Fibroblast of skin of right biceps (primary cell): ENCODE results near the gene HIVEP3.
A peak's percentile ranks its signal among the peaks of the same experiment; 100 is the strongest.
"Not testable (repeated sequence)": the region's sequence is repeated elsewhere in the genome, so short reads cannot be mapped to it uniquely, and the experiment has no call there.

Source experiments
- DNase-seq: peaks from one replicate; pipeline ENCODE4 v3.0.0-alpha.2; 2013

HIVEP3 gene

GRCh38 chr1:41918450-41919043, at the start of gene HIVEP3:
TSS of gene HIVEP3 (minus strand) at chr1:41918922.
- peak; percentile 44 for DNase-seq

GRCh38 chr1:41964400-41964799, 45.7 kb upstream of the HIVEP3 start:
- no peak for DNase-seq

DNA sequence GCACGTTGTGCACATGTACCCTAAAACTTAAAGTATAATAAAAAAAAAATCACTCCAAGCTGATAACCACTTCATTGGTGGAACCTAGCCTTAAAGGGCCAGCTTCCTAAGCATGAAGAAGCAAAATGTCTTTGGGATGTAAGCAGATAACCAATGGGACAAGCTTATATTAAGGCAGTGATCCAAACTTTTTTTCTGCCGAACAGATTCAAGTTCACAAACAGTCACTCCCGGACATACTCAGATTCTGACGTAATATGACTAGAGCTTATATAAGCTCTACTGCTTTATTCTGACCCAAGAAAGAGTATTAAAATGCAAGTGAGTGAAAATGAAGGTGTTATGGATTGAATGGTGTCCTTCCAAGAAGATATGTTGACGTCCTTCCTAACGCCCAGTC, 44.9 kb upstream of the HIVEP3 start:
- peak; percentile 20 for DNase-seq

- DNase-seq, result no peak
Observed at GRCh38 chr1:41958015-41958673, 39.4 kb upstream of the HIVEP3 start.

DNA sequence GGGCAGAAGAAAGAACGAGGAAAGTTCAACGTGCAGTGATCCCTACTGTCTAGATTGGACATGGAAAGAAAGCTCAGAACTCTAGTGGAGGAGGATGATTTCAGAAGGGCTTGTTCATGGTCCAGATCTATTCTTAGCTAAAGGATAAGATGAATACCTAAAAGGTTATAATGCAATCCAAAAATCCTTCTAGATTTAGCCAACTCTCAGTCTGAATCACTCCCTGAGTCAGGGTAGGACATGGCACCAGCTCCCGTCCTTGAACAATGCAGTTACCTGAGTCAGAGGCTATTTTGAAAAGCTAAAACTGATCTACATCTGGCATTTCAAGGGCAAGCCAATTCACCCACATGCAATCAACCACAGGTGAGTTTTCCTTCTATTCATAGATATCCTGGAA, 38.8 kb upstream of the HIVEP3 start:
- DNase-seq, result peak; percentile 81

GRCh38 chr1:41955461-41956159, 36.9 kb upstream of the HIVEP3 start:
- DNase-seq, result peak; percentile 95

DNA sequence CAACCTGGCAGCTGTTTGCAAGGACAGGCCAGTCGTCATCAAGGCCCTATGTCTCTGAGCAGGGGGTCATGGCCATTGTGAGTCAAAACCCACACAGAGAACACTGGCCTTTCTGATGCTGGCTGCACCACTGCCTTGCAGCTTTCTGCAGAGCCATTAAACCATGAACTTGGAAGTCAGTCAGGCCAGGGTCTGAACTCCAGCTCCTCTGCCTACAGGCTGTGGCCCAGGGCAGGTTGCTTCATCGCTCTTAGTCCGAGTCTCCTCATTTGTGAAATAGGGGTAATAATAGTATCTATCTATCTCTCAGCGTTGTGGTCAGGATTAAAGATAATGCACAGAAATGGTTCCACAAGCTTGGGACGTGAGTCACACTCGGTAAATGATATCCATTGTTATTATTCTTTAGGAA, 35.8 kb upstream of the HIVEP3 start:
- peak; percentile 93 for DNase-seq

GRCh38 chr1:41953291-41953690, 34.6 kb upstream of the HIVEP3 start:
- no peak for DNase-seq

DNA sequence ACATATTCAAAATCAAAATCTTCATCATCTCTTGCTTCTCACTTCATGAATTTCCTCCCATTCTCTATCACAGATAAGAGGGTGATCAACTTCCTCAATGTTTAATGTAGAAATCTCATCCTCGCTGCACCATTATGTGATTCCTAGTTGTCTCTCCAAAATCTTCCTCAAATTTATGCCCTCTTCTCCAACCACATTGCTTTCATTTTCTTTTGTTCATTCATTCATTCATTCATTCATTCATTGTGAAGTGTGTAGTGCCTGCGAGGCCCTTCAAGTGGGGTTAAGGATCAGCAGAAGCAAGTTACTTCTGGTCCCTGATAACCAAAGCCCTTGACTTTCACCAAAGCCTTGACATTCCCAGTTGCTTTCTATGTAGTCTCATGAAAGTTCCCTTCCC, 33.5 kb upstream of the HIVEP3 start:
- DNase-seq, result no peak

GRCh38 chr1:41951492-41951891, 32.8 kb upstream of the HIVEP3 start:
- not testable (repeated sequence) for DNase-seq

GRCh38 chr1:41950820-41951219, 32.1 kb upstream of the HIVEP3 start:
- DNase-seq, result no peak

DNA sequence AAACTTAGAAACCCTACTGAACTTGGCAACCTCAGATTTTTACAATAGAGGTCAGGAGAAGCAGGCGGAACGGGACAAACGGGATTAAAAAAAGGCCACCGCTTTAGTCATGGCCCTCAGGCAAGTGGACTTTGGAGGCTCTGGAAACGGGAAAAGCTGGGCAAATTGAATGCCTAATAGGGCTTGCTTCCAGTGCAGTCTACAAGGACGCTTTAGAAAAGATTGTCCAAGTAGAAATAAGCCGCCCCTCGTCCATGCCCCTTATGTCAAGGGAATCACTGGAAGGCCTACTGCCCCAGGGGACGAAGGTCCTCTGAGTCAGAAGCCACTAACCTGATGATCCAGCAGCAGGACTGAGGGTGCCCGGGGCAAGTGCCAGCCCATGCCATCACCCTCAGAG, 27.2 kb upstream of the HIVEP3 start:
- DNase-seq, result not testable (repeated sequence)

- DNase-seq, result no peak
Observed at GRCh38 chr1:41943717-41944116, 25.0 kb upstream of the HIVEP3 start.

DNA sequence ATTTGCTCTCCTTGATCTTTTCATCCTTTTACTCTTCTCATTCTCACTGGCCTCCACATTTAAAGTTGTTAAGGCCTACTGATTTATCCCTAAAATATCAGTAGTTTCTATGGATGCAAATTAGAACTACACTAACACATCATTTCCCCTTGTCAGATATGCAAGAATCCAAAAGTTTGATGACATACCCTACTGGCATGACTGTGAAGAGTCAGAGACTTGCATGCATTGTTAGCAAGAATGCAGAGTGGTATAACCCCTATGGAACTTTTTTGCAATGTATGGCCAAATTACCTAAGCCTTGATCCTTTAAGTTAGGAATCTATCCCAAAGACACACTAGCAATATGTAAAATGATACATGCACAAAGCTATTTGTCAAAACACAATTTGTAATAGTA, 23.6 kb upstream of the HIVEP3 start:
- DNase-seq, result no peak

- DNase-seq, result no peak
Observed at GRCh38 chr1:41941381-41941780, 22.7 kb upstream of the HIVEP3 start.

DNA sequence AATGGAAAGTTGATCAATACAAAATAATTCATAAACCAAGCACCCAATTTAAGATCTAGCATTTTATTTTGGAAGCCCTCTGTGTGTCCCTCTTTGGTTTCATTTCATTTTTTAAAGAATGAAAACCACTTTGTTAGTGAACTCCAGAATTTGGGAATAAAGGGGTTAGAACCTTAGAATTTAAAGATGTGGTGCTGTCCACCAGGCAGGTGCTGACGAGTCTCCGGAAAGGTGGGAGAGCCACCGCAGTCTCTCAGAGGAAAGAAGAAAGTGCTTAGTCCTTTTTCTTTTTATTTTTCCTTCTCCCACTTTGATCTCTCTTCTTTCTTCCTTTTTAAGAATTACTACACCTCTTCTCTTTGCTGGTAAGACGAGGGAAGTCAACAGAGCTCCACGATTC, 20.5 kb upstream of the HIVEP3 start:
- DNase-seq, result no peak

GRCh38 chr1:41936107-41936506, 17.4 kb upstream of the HIVEP3 start:
- DNase-seq, result peak; percentile 79

DNA sequence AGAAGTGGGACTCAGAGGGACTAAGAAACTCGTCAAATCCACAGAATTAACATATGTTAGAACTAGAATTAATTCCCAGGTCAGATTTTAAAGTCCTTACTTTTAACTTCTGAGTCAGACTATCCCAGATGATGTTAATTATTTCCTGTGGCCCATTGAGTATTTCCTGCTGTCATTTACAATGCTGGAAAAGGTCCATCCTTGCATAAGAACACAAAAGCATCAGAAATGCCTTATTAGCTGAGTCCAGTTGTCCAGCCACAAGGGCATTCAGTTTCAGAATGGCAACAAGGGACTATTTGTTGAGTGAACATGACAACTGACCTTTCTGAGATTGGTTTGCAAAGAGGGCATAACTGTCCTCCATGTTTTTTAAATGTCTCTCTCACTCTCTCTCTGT, 16.5 kb upstream of the HIVEP3 start:
- DNase-seq, result peak; percentile 52

- no peak for DNase-seq
Observed at GRCh38 chr1:41933106-41933505, 14.4 kb upstream of the HIVEP3 start.

GRCh38 chr1:41931578-41931977, 12.9 kb upstream of the HIVEP3 start:
- DNase-seq, result no peak

- DNase-seq, result no peak
Observed at GRCh38 chr1:41927118-41927517, 8.4 kb upstream of the HIVEP3 start.

DNA sequence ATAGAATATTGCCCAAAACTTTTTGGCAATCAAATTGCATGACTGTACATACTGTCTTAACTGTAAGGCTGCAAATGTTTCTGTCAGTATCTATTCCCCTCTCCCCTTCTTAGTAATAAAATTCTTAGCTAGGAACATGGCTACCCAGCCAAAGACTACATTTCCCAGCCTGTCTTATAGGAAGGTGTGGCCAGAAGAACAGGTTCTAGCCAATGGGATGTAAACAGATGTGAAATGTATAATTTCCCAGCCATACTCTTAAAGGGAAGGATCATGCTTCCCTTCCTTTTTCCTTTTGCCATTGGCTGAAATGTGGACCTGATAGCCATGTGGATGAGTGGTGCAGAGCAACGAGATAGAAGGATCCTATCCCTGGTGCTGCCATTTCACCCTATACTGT, 7.0 kb upstream of the HIVEP3 start:
- peak; percentile 8 for DNase-seq

GRCh38 chr1:41924911-41925310, 6.2 kb upstream of the HIVEP3 start:
- no peak for DNase-seq

DNA sequence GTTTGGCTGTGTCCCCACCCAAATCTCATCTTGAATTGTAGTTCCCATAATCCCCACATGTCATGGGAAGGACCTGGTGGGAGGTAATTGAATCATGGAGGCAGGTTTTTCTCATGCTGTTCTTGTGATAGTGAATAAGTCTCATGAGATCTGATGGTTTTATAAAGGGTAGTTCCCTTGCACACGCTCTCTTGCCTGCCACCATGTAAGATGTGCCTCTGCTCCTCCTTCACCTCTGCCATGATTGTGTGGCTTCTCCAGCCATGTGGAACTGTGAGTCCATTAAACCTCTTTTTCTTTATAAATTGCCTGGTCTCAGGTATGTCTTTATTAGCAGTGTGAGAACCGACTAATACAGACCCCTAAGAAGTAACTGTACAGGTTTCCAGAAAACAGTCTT, 2.5 kb upstream of the HIVEP3 start:
- not testable (repeated sequence) for DNase-seq
